Right lobe of liver (tissue), 6 donors: ENCODE data around the gene CLINT1. TPM values are rescaled to one million over a fixed set of nuclear protein-coding genes. Genes with fewer than 3 reads are reported as not detected.

Experiments
- ATAC-seq, 4 donors: fragments of 200-7000 bp; cut with Tn5 transposase; one replicate each; pipeline ENCODE4 v1.9.1; 2020; ENCODE audit warnings: mild to moderate bottlenecking in 4 of 4, moderate library complexity in 4 of 4
- DNase-seq, 3 donors: peaks; one replicate each; pipeline ENCODE4 v3.0.0-alpha.2; 2020
- H3K27ac ChIP-seq, 3 donors: fragments of 200-600 bp; one replicate each; pipeline ENCODE4 v1.8.0; 2022
- H3K27me3 ChIP-seq, 2 donors: fragments of 200-600 bp; one replicate each; pipeline ENCODE4 v1.8.0; 2022
- H3K36me3 ChIP-seq, 4 donors: fragments of 200-600 bp; sonication (generic) in 1 of 4; one replicate each; pipeline versions ENCODE4 v1.5.1 to v1.8.0; 2017 to 2022; ENCODE audit warnings: control low read depth in 1 of 4
- H3K4me1 ChIP-seq, 4 donors: fragments of 200-600 bp; sonication (generic) in 1 of 4; one replicate each; pipeline versions ENCODE4 v1.5.1 to v1.8.0; 2017 to 2022; ENCODE audit warnings: control low read depth in 1 of 4
- H3K4me3 ChIP-seq, 3 donors: fragments of 200-600 bp; one replicate each; pipeline ENCODE4 v1.8.0; 2022
- H3K9me3 ChIP-seq, 4 donors: fragments of 200-600 bp; sonication (generic) in 1 of 4; one replicate each; pipeline versions ENCODE4 v1.5.1 to v1.8.0; 2017 to 2022; ENCODE audit warnings: control low read depth in 1 of 4
- POLR2A ChIP-seq: fragments of 450-650 bp; IDR thresholded peaks from one replicate; pipeline ENCODE4 v1.6.1; 2017; ENCODE audit warnings: antibody characterized with exemption, mild to moderate bottlenecking
- WGBS: methylation state at CpG from one replicate; pipeline ENCODE4 v1.1.6; 2018; ENCODE audit warnings: low coverage, low lambda C conversion rate; ENCODE audit not compliant: insufficient coverage; ENCODE audit errors: missing lambda C conversion rate; 5-methylcytosine and 5-hydroxymethylcytosine counted together
- intact Hi-C, 2 donors: fragments of 100-400 bp; cut with DNase I; formaldehyde crosslinking; loops; one replicate each; pipeline versions ENCODE4 v1.11.2 to v1.14.1; 2022
- total RNA-seq, 6 experiments: library from RNA; depleted of rRNA in 2 of 6; stranded (reverse); fragments of >200 nt in 2 of 6; fragmentation: NEBNext Ultra II Directional in 3 of 6; extraction: Animal tissue kit (Norgen Biotek cat#: 25700) in 3 of 6; gene quantifications; one replicate each; pipeline versions ENCODE4 v1.1.0 to v1.2.4, GENCODE V29; 2016 to 2023
- TF ChIP-seq, protein P1 (sequence below), 4 donors: fragments of 200-600 bp in 3 of 4; fragments of 450-650 bp in 1 of 4; IDR thresholded peaks; one replicate each; pipeline versions ENCODE4 v1.5.1 to v1.8.0; 2016 to 2022; ENCODE audit warnings: antibody characterized with exemption in 4 of 4, mild to moderate bottlenecking in 2 of 4
- donor health status: DM: no; HTN: yes; CAD: no.
- donor health status: DM: no; HTN: no; CAD: no.
- donor health status: DM: no; HTN: no; CAD: no.
- donor health status: DM: no; HTN: yes; CAD: no.
- donor health status: DM: no; HTN: yes; CAD: no.

Gene CLINT1
- total RNA-seq, 6 experiments from 2014 or later, result 49.2 to 62.2 (median 51.8) TPM

DNA sequence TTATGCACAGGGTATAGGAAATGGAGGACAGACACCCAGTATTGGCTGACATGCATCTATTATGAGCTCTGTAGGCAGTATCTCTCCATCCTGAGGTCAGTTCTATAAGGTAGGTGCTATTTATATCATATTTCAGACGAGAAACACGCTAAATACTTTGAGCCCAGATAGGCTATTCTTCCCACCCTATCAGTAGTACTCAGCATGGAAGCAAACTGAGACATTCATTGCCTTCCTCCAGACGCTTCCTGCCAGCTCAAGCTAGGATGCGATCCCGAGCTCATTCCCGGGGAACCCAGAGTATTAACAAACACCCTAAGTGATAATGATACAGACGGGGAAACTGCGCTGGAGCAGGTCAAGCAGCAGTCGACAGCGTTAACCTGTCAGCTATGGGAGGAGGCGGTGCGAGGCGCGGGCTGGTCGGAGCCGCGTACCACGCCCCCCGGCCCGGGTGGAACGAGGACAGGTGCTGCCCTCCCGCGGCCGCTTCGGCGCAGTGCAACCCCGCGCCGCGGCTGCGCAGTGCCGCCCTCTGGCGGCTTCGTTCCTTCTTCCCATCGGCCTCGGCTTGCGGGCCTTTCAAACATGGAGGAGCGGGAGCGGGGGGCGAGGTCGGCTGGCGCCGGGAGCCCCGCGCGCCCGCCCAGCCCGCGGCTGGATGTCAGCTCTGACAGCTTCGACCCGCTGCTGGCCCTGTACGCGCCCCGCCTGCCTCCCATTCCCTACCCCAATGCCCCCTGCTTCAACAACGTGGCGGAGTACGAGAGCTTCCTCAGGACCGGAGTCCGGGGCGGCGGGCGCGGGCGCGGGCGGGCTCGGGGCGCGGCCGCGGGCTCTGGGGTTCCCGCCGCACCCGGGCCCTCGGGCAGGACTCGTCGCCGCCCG lies 115.5 kb downstream of the CLINT1 start, which contains the start of gene LSM11:
TSS of gene LSM11 (plus strand) at position 550 of the 888 bp plus-strand sequence. CDS start at position 589, 39 bp downstream.
- H3K27me3 ChIP-seq, result no peaks in the 10 kb centered on the region
- 0% methylated on average over 13 of the region's 79 CpGs for WGBS
- DNase-seq, result peak; percentile 91 to 93 (median 92)
- H3K4me3 ChIP-seq, result peak within 1 kb of the TSS; percentile 71 to 82 (median 81)
- peak within 1 kb of the TSS in 1 of 3 donors; percentile 53 for H3K27ac ChIP-seq
- H3K9me3 ChIP-seq, result no peaks in the 10 kb centered on the region
- TF ChIP-seq POLR2A, result no peak
- TF ChIP-seq, protein P1, sequence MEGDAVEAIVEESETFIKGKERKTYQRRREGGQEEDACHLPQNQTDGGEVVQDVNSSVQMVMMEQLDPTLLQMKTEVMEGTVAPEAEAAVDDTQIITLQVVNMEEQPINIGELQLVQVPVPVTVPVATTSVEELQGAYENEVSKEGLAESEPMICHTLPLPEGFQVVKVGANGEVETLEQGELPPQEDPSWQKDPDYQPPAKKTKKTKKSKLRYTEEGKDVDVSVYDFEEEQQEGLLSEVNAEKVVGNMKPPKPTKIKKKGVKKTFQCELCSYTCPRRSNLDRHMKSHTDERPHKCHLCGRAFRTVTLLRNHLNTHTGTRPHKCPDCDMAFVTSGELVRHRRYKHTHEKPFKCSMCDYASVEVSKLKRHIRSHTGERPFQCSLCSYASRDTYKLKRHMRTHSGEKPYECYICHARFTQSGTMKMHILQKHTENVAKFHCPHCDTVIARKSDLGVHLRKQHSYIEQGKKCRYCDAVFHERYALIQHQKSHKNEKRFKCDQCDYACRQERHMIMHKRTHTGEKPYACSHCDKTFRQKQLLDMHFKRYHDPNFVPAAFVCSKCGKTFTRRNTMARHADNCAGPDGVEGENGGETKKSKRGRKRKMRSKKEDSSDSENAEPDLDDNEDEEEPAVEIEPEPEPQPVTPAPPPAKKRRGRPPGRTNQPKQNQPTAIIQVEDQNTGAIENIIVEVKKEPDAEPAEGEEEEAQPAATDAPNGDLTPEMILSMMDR (IDR thresholded peaks at IDR 0.05), result peak; percentile 100
- H3K36me3 ChIP-seq, result peaks cover 0 to 4% (median 0%) of the 10 kb centered on the region in 4 donors
- ATAC-seq, result peak; percentile 99 to 100 (median 100)
- peaks cover 0 to 16% (median 0%) of the 10 kb centered on the region in 4 donors for H3K4me1 ChIP-seq
- intact Hi-C loops, result no loop called here

DNA sequence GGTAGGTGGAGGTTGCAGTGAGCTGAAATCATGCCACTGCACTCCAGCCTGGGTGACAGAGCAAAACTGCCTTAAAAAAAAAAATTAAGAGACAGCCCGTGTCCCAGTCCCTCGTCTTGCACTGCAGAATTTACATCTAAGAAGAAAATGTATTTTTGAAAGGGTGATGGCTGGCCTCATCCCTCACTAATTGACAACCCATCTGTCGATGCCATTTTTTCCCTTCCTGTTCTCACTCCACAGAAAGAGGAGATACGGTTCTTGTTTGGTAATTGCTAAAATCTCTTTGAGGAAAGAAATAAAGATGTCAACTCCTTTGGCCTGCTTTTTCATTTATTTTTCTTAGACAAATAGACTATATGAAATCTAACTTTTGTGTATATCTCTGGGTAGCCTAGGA lies 117.8 kb downstream of the CLINT1 start:
- 64% methylated on average over 4 of the region's 4 CpGs for WGBS
- intact Hi-C loops, result no loop called here

DNA sequence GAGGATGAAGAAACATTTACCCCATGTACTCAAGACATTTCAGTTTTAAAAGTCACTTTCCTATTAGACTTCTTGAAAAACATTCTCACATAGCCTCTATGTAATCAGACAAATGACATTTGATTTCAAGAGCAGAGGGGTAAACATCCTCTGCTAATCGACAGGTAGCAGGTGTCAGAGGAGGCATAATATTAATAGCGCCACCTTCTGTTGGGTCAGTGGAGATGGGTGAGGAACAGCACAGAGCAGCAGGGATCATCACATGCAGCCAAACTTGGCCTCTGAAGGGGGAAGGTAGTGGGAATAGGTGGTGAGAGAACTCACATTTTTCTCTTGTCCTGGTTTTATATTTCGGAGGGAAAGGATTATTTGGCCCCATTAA lies 118.7 kb downstream of the CLINT1 start:
- intact Hi-C loops, result no loop called here
- no peak for TF ChIP-seq POLR2A
- TF ChIP-seq, protein P1 (IDR thresholded peaks at IDR 0.05), result peak in 3 of 4 donors; percentile 38 to 46 (median 44)

More for the DNA sequence above, 117.8 kb downstream of the CLINT1 start:
- peaks cover 0 to 17% (median 0%) of the 10 kb centered on the region in 4 donors for H3K36me3 ChIP-seq
- H3K27ac ChIP-seq, result no peak overlapping the region
- ATAC-seq (no peak), DNase-seq (no peak)
- no peak overlapping the region for H3K4me3 ChIP-seq
- H3K9me3 ChIP-seq, result no peaks in the 10 kb centered on the region
- H3K4me1 ChIP-seq, result peaks cover 0 to 16% (median 0%) of the 10 kb centered on the region in 4 donors
- TF ChIP-seq, protein P1 (IDR thresholded peaks at IDR 0.05), result no peak
- no peak for TF ChIP-seq POLR2A
- no peaks in the 10 kb centered on the region for H3K27me3 ChIP-seq

DNA sequence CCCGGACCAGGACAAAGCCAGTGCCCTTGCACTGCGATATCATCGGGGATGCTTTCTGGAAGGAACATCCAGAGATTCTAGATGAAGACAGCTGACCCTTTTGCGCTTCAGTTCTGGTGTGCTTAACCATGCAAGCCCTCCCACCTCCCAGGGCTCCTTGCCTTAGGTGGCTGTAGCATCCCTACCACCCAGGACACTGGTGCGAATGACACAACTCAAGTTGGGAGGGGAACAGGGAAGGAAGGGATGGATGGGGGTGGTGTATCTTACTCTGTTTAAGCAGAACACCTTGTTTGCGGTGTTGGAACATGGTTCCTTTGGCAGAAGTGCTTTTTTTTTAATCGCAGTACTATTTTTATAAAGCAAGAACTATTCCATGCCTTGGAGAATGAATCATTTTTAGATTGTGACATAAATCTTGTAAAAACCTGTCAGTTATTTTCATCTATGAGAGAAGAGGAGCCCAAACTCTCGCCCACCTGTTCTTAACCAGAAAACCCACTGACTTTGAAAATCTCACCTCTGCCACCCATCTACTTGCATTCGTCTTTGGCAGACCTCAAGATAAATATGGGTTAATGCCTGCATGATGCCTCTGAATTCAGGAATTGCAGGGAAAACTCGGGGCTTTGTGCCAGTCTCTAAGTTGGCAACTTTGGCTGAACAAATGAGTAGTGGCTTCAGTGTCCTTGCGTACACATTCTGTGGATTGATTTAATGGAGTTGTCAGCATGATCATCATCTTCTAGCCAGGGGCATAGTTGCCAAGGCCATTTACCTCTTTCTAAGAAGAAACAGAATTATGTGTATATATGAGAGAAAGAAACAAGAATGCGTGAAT lies 119.3 kb downstream of the CLINT1 start:
- Histone ChIP-seq H3K36me3 (peaks cover 0 to 23% (median under 1%) of the 10 kb centered on the region in 4 donors), H3K9me3 (no peaks in the 10 kb centered on the region), H3K4me3 (no peak overlapping the region), H3K27ac (no peak overlapping the region), H3K4me1 (peaks cover 0 to 9% (median 0%) of the 10 kb centered on the region in 4 donors), H3K27me3 (no peaks in the 10 kb centered on the region)
- ATAC-seq (no peak), DNase-seq (no peak)
- intact Hi-C loops, result no loop called here
- TF ChIP-seq, protein P1 (IDR thresholded peaks at IDR 0.05), result no peak
- no peak for TF ChIP-seq POLR2A
- 82% methylated on average over 11 of the region's 12 CpGs for WGBS

More for the DNA sequence above, 118.7 kb downstream of the CLINT1 start:
- Histone ChIP-seq H3K4me1 (peaks cover 0 to 16% (median 0%) of the 10 kb centered on the region in 4 donors), H3K27me3 (no peaks in the 10 kb centered on the region), H3K36me3 (peaks cover 0 to 19% (median under 1%) of the 10 kb centered on the region in 4 donors), H3K9me3 (no peaks in the 10 kb centered on the region), H3K27ac (no peak overlapping the region), H3K4me3 (no peak overlapping the region)
- 22% methylated on average over 3 of the region's 3 CpGs for WGBS
- DNase-seq, result no peak
- ATAC-seq, result peak in 3 of 4 donors; percentile 11 to 37 (median 33)
